Tibial nerve (tissue), 4 donors: ENCODE data around the gene G6PC2. TPM values are rescaled to one million over a fixed set of nuclear protein-coding genes. Genes with fewer than 3 reads are reported as not detected.

ENCODE experiments used
- DNase-seq, 2 donors: peaks; one replicate each; pipeline ENCODE4 v3.0.0-alpha.2; 2019; ENCODE audit warnings: low spot score in 2 of 2
- H3K27ac ChIP-seq, 4 donors: fragments of 200-600 bp; sonication (generic) in 3 of 4; one replicate each; pipeline ENCODE4 v1.5.1; 2017 to 2019; ENCODE audit warnings: mild to moderate bottlenecking in 1 of 4
- H3K27me3 ChIP-seq, 2 donors: fragments of 200-600 bp; sonication (generic) in 1 of 2; one replicate each; pipeline versions ENCODE4 v1.5.1 to v1.6.0; 2017 to 2019
- H3K36me3 ChIP-seq, 3 donors: fragments of 200-600 bp; sonication (generic); one replicate each; pipeline ENCODE4 v1.5.1; 2018 to 2019
- H3K4me1 ChIP-seq, 4 donors: fragments of 200-600 bp; sonication (generic) in 3 of 4; one replicate each; pipeline ENCODE4 v1.5.1; 2017 to 2019
- H3K4me3 ChIP-seq, 4 donors: fragments of 200-600 bp; sonication (generic) in 3 of 4; one replicate each; pipeline ENCODE4 v1.5.1; 2017 to 2019; ENCODE audit warnings: mild to moderate bottlenecking in 1 of 4, moderate library complexity in 1 of 4
- H3K9me3 ChIP-seq, 4 donors: fragments of 200-600 bp; sonication (generic) in 3 of 4; one replicate each; pipeline ENCODE4 v1.5.1; 2017 to 2019
- CTCF ChIP-seq, 5 experiments: fragments of 200-600 bp in 3 of 5; fragments of 450-650 bp in 2 of 5; sonication (generic) in 3 of 5; IDR thresholded peaks; one replicate each; pipeline ENCODE4 v1.5.1; 2016 to 2019; ENCODE audit warnings: antibody characterized with exemption in 5 of 5, mild to moderate bottlenecking in 3 of 5, moderate library complexity in 2 of 5
- EP300 ChIP-seq, 2 donors: sonication (generic); formaldehyde crosslinking; IDR thresholded peaks; one replicate each; pipeline ENCODE4 v1.6.1; 2017; ENCODE audit warnings: antibody characterized with exemption in 2 of 2, mild to moderate bottlenecking in 1 of 2
- POLR2A ChIP-seq, 2 donors: fragments of 450-650 bp; IDR thresholded peaks; one replicate each; pipeline ENCODE4 v1.6.1; 2017; ENCODE audit warnings: antibody characterized with exemption in 2 of 2, mild to moderate bottlenecking in 2 of 2, moderate library complexity in 2 of 2
- WGBS, 2 donors: methylation state at CpG; one replicate each; pipeline ENCODE4 v1.1.5; 2018; 5-methylcytosine and 5-hydroxymethylcytosine counted together
- total RNA-seq, 4 donors: library from RNA; depleted of rRNA; stranded (reverse); fragments of >200 nt; gene quantifications; one replicate each; pipeline ENCODE4 v1.1.0, GENCODE V29; 2016

G6PC2 gene
- total RNA-seq, 4 donors from 2014 or later = not detected

DNA sequence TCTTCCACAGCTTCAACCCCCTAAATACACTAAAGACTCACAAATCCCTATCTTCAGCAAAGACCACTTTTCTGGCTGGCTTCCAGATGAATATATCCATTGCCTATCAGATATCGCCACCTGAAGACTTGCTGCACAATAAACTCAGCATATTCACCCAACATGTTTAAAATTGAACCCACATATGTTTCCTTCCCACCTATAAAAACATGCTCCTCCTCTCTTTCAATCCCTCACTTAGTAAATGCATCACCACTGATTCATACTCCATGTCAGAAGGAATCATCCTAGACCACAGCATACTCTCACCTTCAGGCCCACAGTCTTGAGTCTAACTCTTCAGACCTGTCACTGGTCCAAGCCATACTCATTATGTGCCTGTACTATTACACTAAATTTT lies 16.1 kb upstream of the G6PC2 start:
- no peak overlapping the region for H3K27ac ChIP-seq
- DNase-seq = no peak
- H3K36me3 ChIP-seq = no peaks in the 10 kb centered on the region
- no peaks in the 10 kb centered on the region for H3K9me3 ChIP-seq
- TF ChIP-seq POLR2A (IDR thresholded peaks at IDR 0.05) = no peak
- no peak for TF ChIP-seq EP300 (IDR thresholded peaks at IDR 0.05)
- no peak overlapping the region for H3K4me3 ChIP-seq
- WGBS, 2 donors = 96 to 97% methylated on average over 1 of the region's 1 CpG
- no peaks in the 10 kb centered on the region for H3K27me3 ChIP-seq
- H3K4me1 ChIP-seq = peaks cover 0 to 6% (median 2%) of the 10 kb centered on the region in 4 donors

DNA sequence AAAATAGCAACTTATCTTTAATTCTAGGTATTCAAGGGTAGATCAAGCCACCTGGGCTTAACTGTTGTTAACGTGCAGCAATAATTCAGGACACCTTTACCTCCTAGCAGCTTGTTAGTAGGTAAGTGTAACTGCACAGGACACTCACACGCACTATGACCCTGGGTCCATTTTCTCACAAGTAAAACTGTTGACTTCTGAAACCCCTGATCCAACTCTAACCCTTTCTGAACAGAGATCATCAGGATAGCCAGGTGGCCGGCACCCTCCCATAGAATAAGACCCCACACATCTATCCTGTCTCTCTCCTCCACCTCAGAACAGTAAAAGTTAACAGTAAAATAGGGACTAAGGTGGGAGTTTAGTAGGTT lies 11.5 kb upstream of the G6PC2 start:
- Histone ChIP-seq H3K27me3 (no peaks in the 10 kb centered on the region), H3K4me1 (peaks cover 0 to 12% (median 3%) of the 10 kb centered on the region in 4 donors), H3K36me3 (no peaks in the 10 kb centered on the region), H3K9me3 (no peaks in the 10 kb centered on the region), H3K27ac (no peak overlapping the region), H3K4me3 (peak overlapping the region in 3 of 4 donors; percentile 43 to 62 (median 49))
- DNase-seq = no peak
- 30 to 33% methylated on average over 3 of the region's 3 CpGs for WGBS, 2 donors
- TF ChIP-seq EP300 (IDR thresholded peaks at IDR 0.05) (no peak), CTCF (IDR thresholded peaks at IDR 0.05) (no peak), POLR2A (IDR thresholded peaks at IDR 0.05) (no peak)

- Histone ChIP-seq H3K4me1 (peaks cover 0 to 12% (median 3%) of the 10 kb centered on the region in 4 donors), H3K27ac (no peak within 1 kb of the TSS), H3K9me3 (no peaks in the 10 kb centered on the region), H3K27me3 (no peaks in the 10 kb centered on the region), H3K36me3 (no peaks in the 10 kb centered on the region), H3K4me3 (peak within 1 kb of the TSS; percentile 22 to 62 (median 46))
- peak in 3 of 5 experiments; percentile 12 to 39 (median 30) for TF ChIP-seq CTCF (IDR thresholded peaks at IDR 0.05)
- TF ChIP-seq POLR2A (IDR thresholded peaks at IDR 0.05) = no peak
- TF ChIP-seq EP300 (IDR thresholded peaks at IDR 0.05) = peak in 1 of 2 donors; percentile 85
- peak; percentile 69 to 79 for DNase-seq
- 1% methylated on average over 38 of the region's 38 CpGs for WGBS, 2 donors
These were observed 10.9 kb upstream of the G6PC2 start, which contains the start of gene SPC25 for GRCh38 chr2:168890006-168890782. Gene SPC25 (minus strand): TSS chr2:168890430. CDS start chr2:168889519, 911 bp downstream.

DNA sequence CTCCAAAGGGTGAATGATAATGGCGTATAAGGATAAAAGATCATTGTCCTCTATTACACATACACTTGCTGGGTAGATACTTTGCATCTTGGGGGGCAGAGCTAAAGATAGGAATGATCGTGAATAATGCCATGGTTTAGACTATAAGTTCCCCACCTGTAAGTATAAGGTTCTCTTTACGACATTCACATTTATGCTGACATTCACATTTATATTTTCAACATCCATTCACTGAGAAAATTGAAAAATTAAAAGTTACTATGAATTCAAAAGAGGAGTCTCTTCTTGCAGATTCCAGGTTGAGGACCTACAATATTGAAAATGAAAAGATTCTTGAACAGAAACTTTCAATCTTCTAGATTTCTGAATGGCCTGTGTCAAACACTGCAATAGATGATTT lies 8.8 kb upstream of the G6PC2 start:
- WGBS, 2 donors = 62 to 90% methylated on average over 3 of the region's 3 CpGs
- TF ChIP-seq EP300 (IDR thresholded peaks at IDR 0.05) (no peak), CTCF (IDR thresholded peaks at IDR 0.05) (no peak)
- no peak overlapping the region for H3K4me3 ChIP-seq
- DNase-seq = no peak
- no peaks in the 10 kb centered on the region for H3K27me3 ChIP-seq
- H3K27ac ChIP-seq = no peak overlapping the region
- H3K36me3 ChIP-seq = no peaks in the 10 kb centered on the region
- no peaks in the 10 kb centered on the region for H3K9me3 ChIP-seq
- peaks cover 0 to 12% (median 3%) of the 10 kb centered on the region in 4 donors for H3K4me1 ChIP-seq

GRCh38 chr2:168894101-168894500 lies 7.0 kb upstream of the G6PC2 start:
- H3K9me3 ChIP-seq = no peaks in the 10 kb centered on the region
- H3K27me3 ChIP-seq = no peaks in the 10 kb centered on the region
- no peaks in the 10 kb centered on the region for H3K36me3 ChIP-seq
- no peak for DNase-seq
- no peak overlapping the region for H3K27ac ChIP-seq
- 76 to 100% methylated on average over 1 of the region's 1 CpG for WGBS, 2 donors
- H3K4me1 ChIP-seq = peaks cover 0 to 12% (median 3%) of the 10 kb centered on the region in 4 donors
- no peak for TF ChIP-seq EP300 (IDR thresholded peaks at IDR 0.05)
- TF ChIP-seq POLR2A (IDR thresholded peaks at IDR 0.05) = no peak
- no peak for TF ChIP-seq CTCF (IDR thresholded peaks at IDR 0.05)
- H3K4me3 ChIP-seq = no peak overlapping the region
